ENCODE measurements around the gene TEX54. TPM values are rescaled to one million over a fixed set of nuclear protein-coding genes. Genes with fewer than 3 reads are reported as not detected.

Gene TEX54
- polyA plus RNA-seq (not detected in 3 replicates), polyA minus RNA-seq (not detected in 3 replicates)
- polyA plus RNA-seq (2011; ENCODE audit: low read depth), result not detected
- polyA plus RNA-seq (2011; cell fraction: cytosol; rRNA removed), result not detected in 2 replicates
- not detected in 2 replicates for polyA plus RNA-seq (2011; cell fraction: nucleus; rRNA removed)
- polyA plus RNA-seq (2012; ENCODE audit: low replicate concordance), result not detected in 2 replicates
- not detected for polyA minus RNA-seq (2011; cell fraction: cytosol; rRNA and poly(A)+ RNA removed)
- polyA minus RNA-seq (2011; cell fraction: nucleus; rRNA and poly(A)+ RNA removed), result not detected in 2 replicates

DNA sequence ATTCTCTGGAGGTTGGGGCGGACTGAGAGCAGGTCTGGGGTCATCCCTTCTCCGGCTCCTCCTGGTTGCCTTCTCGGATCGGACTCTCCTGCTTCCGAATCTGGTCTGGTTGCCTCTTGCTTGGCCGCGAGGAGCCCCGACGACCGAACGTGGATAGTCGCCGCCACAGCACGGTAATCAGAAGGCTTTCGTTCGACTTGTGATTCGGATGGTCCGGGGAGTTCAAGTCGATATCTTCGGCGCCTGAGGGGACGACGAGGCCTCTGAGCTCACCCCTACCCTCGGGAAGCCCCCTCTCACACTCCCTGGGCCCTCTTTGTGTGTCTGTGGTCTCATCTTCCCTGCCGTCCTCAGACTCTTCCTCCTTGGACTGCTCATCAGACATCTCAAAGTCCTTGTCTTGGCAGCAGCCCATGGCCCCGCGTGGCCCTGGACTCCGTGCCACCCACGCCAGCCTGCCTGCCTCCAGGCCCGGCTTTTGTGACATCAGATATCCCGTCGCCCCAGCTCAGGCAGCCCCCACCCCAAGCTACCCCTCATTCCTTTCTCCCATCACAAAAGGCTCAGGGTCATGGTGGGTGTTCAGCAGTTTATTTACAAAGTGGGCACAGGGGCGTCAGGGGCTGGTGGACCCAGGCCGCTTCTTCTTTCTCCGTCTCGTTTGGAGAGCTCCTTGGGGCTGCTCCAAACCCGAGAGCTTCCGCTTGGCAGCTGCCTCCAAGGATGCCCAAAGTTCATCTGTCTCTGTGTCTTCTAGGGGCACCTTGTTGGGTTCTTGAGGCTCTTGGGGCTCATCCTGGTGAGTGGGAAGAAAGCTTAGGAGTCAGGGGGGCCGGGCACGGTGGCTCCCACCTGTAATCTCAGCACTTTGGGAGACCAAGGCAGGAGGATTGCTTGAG is at the start of gene TEX54:
Gene TEX54, minus strand, starts transcription at position 506 of the 899 bp plus-strand sequence.
- H3K27ac ChIP-seq (ENCODE audit: control insufficient read depth, insufficient read depth, low read length), result peak within 1 kb of the TSS; percentile 91
- H3K36me3 ChIP-seq (ENCODE audit: control insufficient read depth in 2 of 2, extremely low read depth in 1 of 2, insufficient read depth in 2 of 2, low read length in 2 of 2), result peaks cover 25 to 29% of the 10 kb centered on the region in 2 experiments
- TF ChIP-seq, protein P1, sequence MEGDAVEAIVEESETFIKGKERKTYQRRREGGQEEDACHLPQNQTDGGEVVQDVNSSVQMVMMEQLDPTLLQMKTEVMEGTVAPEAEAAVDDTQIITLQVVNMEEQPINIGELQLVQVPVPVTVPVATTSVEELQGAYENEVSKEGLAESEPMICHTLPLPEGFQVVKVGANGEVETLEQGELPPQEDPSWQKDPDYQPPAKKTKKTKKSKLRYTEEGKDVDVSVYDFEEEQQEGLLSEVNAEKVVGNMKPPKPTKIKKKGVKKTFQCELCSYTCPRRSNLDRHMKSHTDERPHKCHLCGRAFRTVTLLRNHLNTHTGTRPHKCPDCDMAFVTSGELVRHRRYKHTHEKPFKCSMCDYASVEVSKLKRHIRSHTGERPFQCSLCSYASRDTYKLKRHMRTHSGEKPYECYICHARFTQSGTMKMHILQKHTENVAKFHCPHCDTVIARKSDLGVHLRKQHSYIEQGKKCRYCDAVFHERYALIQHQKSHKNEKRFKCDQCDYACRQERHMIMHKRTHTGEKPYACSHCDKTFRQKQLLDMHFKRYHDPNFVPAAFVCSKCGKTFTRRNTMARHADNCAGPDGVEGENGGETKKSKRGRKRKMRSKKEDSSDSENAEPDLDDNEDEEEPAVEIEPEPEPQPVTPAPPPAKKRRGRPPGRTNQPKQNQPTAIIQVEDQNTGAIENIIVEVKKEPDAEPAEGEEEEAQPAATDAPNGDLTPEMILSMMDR (optimal IDR thresholded peaks at IDR 0.05 in 1 of 3, IDR thresholded peaks at IDR 0.05 in 1 of 3, conservative IDR thresholded peaks at IDR 0.05 in 1 of 3; ENCODE audit: extremely low read depth in 1 of 3, insufficient read depth in 2 of 3, low read length in 3 of 3), result no peak
- no peak for TF ChIP-seq EZH2 (IDR thresholded peaks at IDR 0.05; ENCODE audit: low read length)
- peak within 1 kb of the TSS; percentile 81 for H2AFZ ChIP-seq (ENCODE audit: control insufficient read depth, low read length)
- FAIRE-seq, result no peak
- peak within 1 kb of the TSS; percentile 89 to 99 (median 97) for H3K4me3 ChIP-seq (ENCODE audit: control insufficient read depth in 2 of 3, extremely low read depth in 1 of 3, insufficient read depth in 2 of 3, low read depth in 1 of 3, low read length in 3 of 3)
- no peak for DNase-seq (ENCODE audit: low read depth, low spot score)
- peak within 1 kb of the TSS; percentile 94 for H3K9ac ChIP-seq (ENCODE audit: control insufficient read depth, extremely low read depth, insufficient read depth, low read length)
- no peaks in the 10 kb centered on the region for H4K20me1 ChIP-seq (ENCODE audit: control insufficient read depth, extremely low read depth, insufficient read depth, low read length)
- dilution Hi-C loops (cut with MboI; ENCODE audit: extremely low pct_ligation_motif_present, low sequenced_read_pairs), result no loop called here
- H3K79me2 ChIP-seq (ENCODE audit: control insufficient read depth, insufficient read depth, low read length), result peaks cover 55% of the 10 kb centered on the region
- H3K9me1 ChIP-seq (ENCODE audit: control insufficient read depth, extremely low read depth, insufficient read depth, low read length), result no peaks in the 10 kb centered on the region
- H3K27me3 ChIP-seq (ENCODE audit: control insufficient read depth, extremely low read depth, insufficient read depth, low read length), result no peaks in the 10 kb centered on the region
- H3K4me2 ChIP-seq (ENCODE audit: control insufficient read depth, extremely low read depth, insufficient read depth, low read depth, low read length), result peak within 1 kb of the TSS; percentile 96
- peaks cover 12% of the 10 kb centered on the region for H3K4me1 ChIP-seq (ENCODE audit: control insufficient read depth, extremely low read depth, insufficient read depth, low read length)
- H3K9me3 ChIP-seq (ENCODE audit: control insufficient read depth, low read depth, low read length), result no peaks in the 10 kb centered on the region

DNA sequence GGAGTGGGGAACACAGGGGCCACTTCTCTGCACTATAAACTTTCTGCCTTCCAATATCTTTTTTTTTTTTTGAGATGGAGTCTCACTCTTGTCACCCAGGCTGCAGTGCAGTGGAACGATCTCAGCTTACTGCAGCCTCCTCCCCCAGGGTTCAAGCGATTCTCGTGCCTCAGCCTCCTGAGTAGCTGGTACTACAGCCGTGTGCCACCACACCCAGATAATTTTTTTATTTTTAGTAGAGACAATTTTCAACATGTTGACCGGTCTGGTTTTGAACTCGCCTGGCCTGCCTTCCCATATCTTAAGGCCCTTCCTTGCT is 49.7 kb upstream of the TEX54 start:
- H2AFZ ChIP-seq (ENCODE audit: control insufficient read depth, low read length), result no peak overlapping the region
- H3K4me3 ChIP-seq (ENCODE audit: control insufficient read depth in 2 of 3, extremely low read depth in 1 of 3, insufficient read depth in 2 of 3, low read depth in 1 of 3, low read length in 3 of 3), result peak overlapping the region; percentile 77 to 100 (median 95)
- peaks cover 39 to 49% of the 10 kb centered on the region in 2 experiments for H3K36me3 ChIP-seq (ENCODE audit: control insufficient read depth in 2 of 2, extremely low read depth in 1 of 2, insufficient read depth in 2 of 2, low read length in 2 of 2)
- FAIRE-seq, result no peak
- peaks cover 2% of the 10 kb centered on the region for H3K9me1 ChIP-seq (ENCODE audit: control insufficient read depth, extremely low read depth, insufficient read depth, low read length)
- peaks cover 41% of the 10 kb centered on the region for H3K4me1 ChIP-seq (ENCODE audit: control insufficient read depth, extremely low read depth, insufficient read depth, low read length)
- dilution Hi-C loops (cut with MboI; ENCODE audit: extremely low pct_ligation_motif_present, low sequenced_read_pairs), result no loop called here
- H3K9ac ChIP-seq (ENCODE audit: control insufficient read depth, extremely low read depth, insufficient read depth, low read length), result peak overlapping the region; percentile 98
- H3K27me3 ChIP-seq (ENCODE audit: control insufficient read depth, extremely low read depth, insufficient read depth, low read length), result no peaks in the 10 kb centered on the region
- DNase-seq (ENCODE audit: low read depth, low spot score), result no peak
- no peaks in the 10 kb centered on the region for H3K9me3 ChIP-seq (ENCODE audit: control insufficient read depth, low read depth, low read length)
- peak overlapping the region; percentile 99 for H3K27ac ChIP-seq (ENCODE audit: control insufficient read depth, insufficient read depth, low read length)
- peaks cover 50% of the 10 kb centered on the region for H3K79me2 ChIP-seq (ENCODE audit: control insufficient read depth, insufficient read depth, low read length)
- peak overlapping the region; percentile 98 for H3K4me2 ChIP-seq (ENCODE audit: control insufficient read depth, extremely low read depth, insufficient read depth, low read depth, low read length)
- peaks cover 29% of the 10 kb centered on the region for H4K20me1 ChIP-seq (ENCODE audit: control insufficient read depth, extremely low read depth, insufficient read depth, low read length)
- TF ChIP-seq, protein P1 (optimal IDR thresholded peaks at IDR 0.05 in 1 of 3, IDR thresholded peaks at IDR 0.05 in 1 of 3, conservative IDR thresholded peaks at IDR 0.05 in 1 of 3; ENCODE audit: extremely low read depth in 1 of 3, insufficient read depth in 2 of 3, low read length in 3 of 3), result no peak
- no peak for TF ChIP-seq EZH2 (IDR thresholded peaks at IDR 0.05; ENCODE audit: low read length)
